IMR-90 (cell line): ENCODE results near the gene MRPL49. TPM values are rescaled to one million over a fixed set of nuclear protein-coding genes. Genes with fewer than 3 reads are reported as not detected.

Source experiments
- ATAC-seq: fragments of 200-7000 bp; cut with Tn5 transposase; 2 replicates; pipeline ENCODE4 v1.9.1; 2020; ENCODE audit warnings: low read depth, mild to moderate bottlenecking, moderate library complexity
- BruUV-seq: library from RNA; stranded (reverse); fragments of 400-500 nt; replicated peaks from 2 replicates; lab custom pipeline; 2021; lab: Mats Ljungman, UMichigan
- CTCF ChIA-PET: fragments of 300-600 bp; formaldehyde crosslinking; extraction: SDS; loops from one replicate; lab custom pipeline; 2021; ENCODE audit warnings: antibody characterized with exemption; lab: Yijun Ruan, JAX
- POLR2A ChIA-PET: fragments of 300-600 bp; sonication (Branson Sonifier 250); formaldehyde crosslinking; loops from one replicate; lab custom pipeline; 2022; ENCODE audit warnings: antibody characterized with exemption; ENCODE audit not compliant: unreplicated experiment; lab: Charles Lee
- DNase-seq: peaks from one replicate; pipeline ENCODE4 v3.0.0; 2013
- H2AFZ ChIP-seq: replicated peaks from 2 replicates; pipeline ENCODE3; 2013; ENCODE audit warnings: low read length, mild to moderate bottlenecking; ENCODE audit not compliant: poor library complexity
- H2AK5ac ChIP-seq: 2 replicates; pipeline ENCODE4 v1.6.1; 2013; ENCODE audit warnings: low read depth, low read length, inconsistent platforms
- H2AK9ac ChIP-seq: replicated peaks from 2 replicates; pipeline ENCODE3; 2013; ENCODE audit warnings: mild to moderate bottlenecking, low read depth, low read length, moderate library complexity; ENCODE audit not compliant: poor library complexity
- H2BK120ac ChIP-seq: 2 replicates; pipeline ENCODE4 v1.6.1; 2013; ENCODE audit warnings: low read depth, low read length, inconsistent platforms
- H2BK15ac ChIP-seq: 3 replicates; pipeline ENCODE4 v1.6.1; 2013; ENCODE audit warnings: low read depth, low read length, inconsistent platforms
- H2BK20ac ChIP-seq: 2 replicates; pipeline ENCODE4 v1.6.1; 2013; ENCODE audit warnings: low read depth, mild to moderate bottlenecking, inconsistent platforms, low read length, moderate library complexity
- H2BK5ac ChIP-seq: 2 replicates; pipeline ENCODE4 v1.6.1; 2013; ENCODE audit warnings: mild to moderate bottlenecking, low read depth, low read length, inconsistent platforms; ENCODE audit not compliant: poor library complexity, severe bottlenecking
- H3K14ac ChIP-seq: replicated peaks from 2 replicates; pipeline ENCODE4 v1.6.1; 2013; ENCODE audit warnings: low read depth, low read length, inconsistent platforms
- H3K18ac ChIP-seq: 2 replicates; pipeline ENCODE4 v1.6.1; 2013; ENCODE audit warnings: low read depth, low read length, control low read depth
- H3K23ac ChIP-seq: 2 replicates; pipeline ENCODE4 v1.6.1; 2013; ENCODE audit warnings: low read depth, low read length, inconsistent platforms
- H3K27ac ChIP-seq: 2 replicates; pipeline ENCODE4 v1.5.1; 2013; ENCODE audit warnings: mild to moderate bottlenecking, control low read depth, low read length; ENCODE audit not compliant: insufficient read depth
- H3K27me3 ChIP-seq: 2 replicates; pipeline ENCODE4 v1.6.1; 2013; ENCODE audit warnings: low read length; ENCODE audit not compliant: control insufficient read depth, insufficient read depth
- H3K36me3 ChIP-seq: 2 replicates; pipeline ENCODE4 v1.6.1; 2013; ENCODE audit warnings: low read length, mixed read lengths; ENCODE audit not compliant: control insufficient read depth, insufficient read depth
- H3K4ac ChIP-seq: 2 replicates; pipeline ENCODE4 v1.6.1; 2013; ENCODE audit warnings: low read depth, low read length, inconsistent platforms
- H3K4me1 ChIP-seq: 2 replicates; pipeline ENCODE4 v1.6.1; 2013; ENCODE audit warnings: low read length, mixed read lengths; ENCODE audit not compliant: control insufficient read depth, insufficient read depth
- H3K4me2 ChIP-seq: 2 replicates; pipeline ENCODE4 v1.6.1; 2013; ENCODE audit warnings: low read depth, mild to moderate bottlenecking, control low read depth, low read length, moderate library complexity
- H3K4me3 ChIP-seq: 2 replicates; pipeline ENCODE4 v1.5.1; 2013; ENCODE audit warnings: low read depth, mild to moderate bottlenecking, control low read depth, low read length, moderate library complexity; ENCODE audit not compliant: insufficient read depth
- H3K56ac ChIP-seq: 2 replicates; pipeline ENCODE4 v1.6.1; 2013; ENCODE audit warnings: low read length, inconsistent platforms; ENCODE audit not compliant: insufficient read depth; ENCODE audit errors: extremely low read depth
- H3K79me1 ChIP-seq, 2 experiments: 2 replicates each; pipeline ENCODE4 v1.6.1; 2013; ENCODE audit warnings: low read length in 2 of 2, inconsistent platforms in 1 of 2, low read depth in 1 of 2
- H3K9ac ChIP-seq: 2 replicates; pipeline ENCODE4 v1.6.1; 2013; ENCODE audit warnings: low read depth, low read length, control low read depth
- H3K9me1 ChIP-seq: 2 replicates; pipeline ENCODE4 v1.6.1; 2013; ENCODE audit warnings: low read length, inconsistent platforms; ENCODE audit not compliant: insufficient read depth
- H3K9me3 ChIP-seq: 2 replicates; pipeline ENCODE4 v1.6.1; 2013; ENCODE audit warnings: low read length; ENCODE audit not compliant: control insufficient read depth, insufficient read depth
- H4K20me1 ChIP-seq: 2 replicates; pipeline ENCODE4 v1.6.1; 2013; ENCODE audit warnings: low read length, inconsistent platforms; ENCODE audit not compliant: insufficient read depth
- H4K5ac ChIP-seq: 2 replicates; pipeline ENCODE4 v1.6.1; 2013; ENCODE audit warnings: mild to moderate bottlenecking, low read depth, low read length, control low read depth
- H4K8ac ChIP-seq, 2 experiments: 2 replicates each; pipeline ENCODE4 v1.6.1; 2013; ENCODE audit warnings: low read depth in 2 of 2, low read length in 2 of 2, control low read depth in 1 of 2, inconsistent platforms in 1 of 2
- H4K91ac ChIP-seq: 2 replicates; pipeline ENCODE4 v1.6.1; 2013; ENCODE audit warnings: low read depth, low read length, inconsistent platforms; ENCODE audit not compliant: insufficient read depth
- CHD1 ChIP-seq: IDR thresholded peaks from 2 replicates; pipeline ENCODE4 v1.6.1; 2012; ENCODE audit warnings: low read depth, low read length, improper control_type of control experiment
- FOS ChIP-seq: fragments of 150-350 bp; IDR thresholded peaks from 2 replicates; pipeline ENCODE4 v1.6.1; 2016; ENCODE audit warnings: low read depth, low read length
- RAD21 ChIP-seq: IDR thresholded peaks from 2 replicates; pipeline ENCODE4 v1.6.1; 2012; ENCODE audit warnings: low read length, improper control_type of control experiment
- WGBS, 2 experiments: methylation state at CpG; one replicate each; pipeline versions ENCODE4 v1.1.5 to v1.1.7; 2013; ENCODE audit warnings: missing lambda C conversion rate in 2 of 2; ENCODE audit not compliant: insufficient read length in 1 of 2; ENCODE audit errors: extremely low coverage in 2 of 2; 5-methylcytosine and 5-hydroxymethylcytosine counted together
- dilution Hi-C: fragments of 300-500 bp; cut with HindIII; formaldehyde crosslinking; loops from one replicate; pipeline ENCODE4 v1.14.3; 2018; ENCODE audit warnings: low sequenced_read_pairs; ENCODE audit not compliant: unreplicated experiment
- in situ Hi-C: fragments of 300-500 bp; cut with MboI; formaldehyde crosslinking; loops from 3 replicates; pipeline ENCODE4 v1.14.3; 2019; ENCODE audit warnings: low sequenced_read_pairs, inconsistent platforms, mixed read lengths
- intact Hi-C: fragments of 100-400 bp; cut with micrococcal nuclease; formaldehyde crosslinking; loops from 2 replicates; pipeline ENCODE4 v1.10.0; 2022
- polyA plus RNA-seq, 3 experiments: library from polyadenylated mRNA; depleted of rRNA; stranded (reverse); fragments of >200 nt; gene quantifications; 2 replicates each; pipeline ENCODE4 v1.2.3, GENCODE V29; 2012; ENCODE audit warnings: low replicate concordance in 1 of 3
- total RNA-seq: library from RNA; depleted of rRNA; stranded (reverse); fragments of >200 nt; gene quantifications from 2 replicates; pipeline ENCODE4 v1.2.3, GENCODE V29; 2012
- TF ChIP-seq, protein P1 (sequence below): conservative IDR thresholded peaks from 2 replicates; pipeline ENCODE4 v1.5.1; 2012; ENCODE audit warnings: mild to moderate bottlenecking, low read depth, low read length, improper control_type of control experiment
- TF ChIP-seq, protein P2 (sequence below): fragments of 150-350 bp; IDR thresholded peaks from 2 replicates; pipeline ENCODE4 v1.6.1; 2016; ENCODE audit warnings: low read depth, mild to moderate bottlenecking, low read length, moderate library complexity, borderline replicate concordance

The MRPL49 gene
- total and polyA plus RNA-seq, 2 of the 4 experiments (the other 2 are of a cell fraction), result 55.2 to 56.8 TPM

DNA sequence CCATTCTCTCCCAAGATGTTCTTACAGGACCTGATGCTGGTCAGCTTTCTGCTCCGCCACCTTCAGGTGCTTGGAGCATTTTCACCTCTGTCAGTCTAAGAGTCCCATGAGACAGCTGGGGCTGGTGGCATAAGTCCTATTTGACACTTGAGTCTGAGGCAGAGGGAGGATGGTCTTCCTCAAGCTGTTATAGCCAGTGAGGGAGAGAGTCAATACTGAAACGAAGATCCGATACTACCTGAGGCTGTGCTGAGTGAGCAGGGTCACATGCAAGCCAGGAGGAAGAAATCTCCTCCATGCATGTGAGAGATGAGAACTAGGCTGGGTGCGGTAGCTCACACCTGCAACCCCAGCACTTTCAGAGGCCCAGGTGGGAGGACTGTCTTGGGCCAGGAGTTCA lies 32.5 kb upstream of the MRPL49 start:
- no peak overlapping the region for H3K4ac ChIP-seq
- no peak for TF ChIP-seq RAD21
- TF ChIP-seq FOS, result no peak
- TF ChIP-seq, protein P1, sequence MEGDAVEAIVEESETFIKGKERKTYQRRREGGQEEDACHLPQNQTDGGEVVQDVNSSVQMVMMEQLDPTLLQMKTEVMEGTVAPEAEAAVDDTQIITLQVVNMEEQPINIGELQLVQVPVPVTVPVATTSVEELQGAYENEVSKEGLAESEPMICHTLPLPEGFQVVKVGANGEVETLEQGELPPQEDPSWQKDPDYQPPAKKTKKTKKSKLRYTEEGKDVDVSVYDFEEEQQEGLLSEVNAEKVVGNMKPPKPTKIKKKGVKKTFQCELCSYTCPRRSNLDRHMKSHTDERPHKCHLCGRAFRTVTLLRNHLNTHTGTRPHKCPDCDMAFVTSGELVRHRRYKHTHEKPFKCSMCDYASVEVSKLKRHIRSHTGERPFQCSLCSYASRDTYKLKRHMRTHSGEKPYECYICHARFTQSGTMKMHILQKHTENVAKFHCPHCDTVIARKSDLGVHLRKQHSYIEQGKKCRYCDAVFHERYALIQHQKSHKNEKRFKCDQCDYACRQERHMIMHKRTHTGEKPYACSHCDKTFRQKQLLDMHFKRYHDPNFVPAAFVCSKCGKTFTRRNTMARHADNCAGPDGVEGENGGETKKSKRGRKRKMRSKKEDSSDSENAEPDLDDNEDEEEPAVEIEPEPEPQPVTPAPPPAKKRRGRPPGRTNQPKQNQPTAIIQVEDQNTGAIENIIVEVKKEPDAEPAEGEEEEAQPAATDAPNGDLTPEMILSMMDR, result no peak
- TF ChIP-seq, protein P2, sequence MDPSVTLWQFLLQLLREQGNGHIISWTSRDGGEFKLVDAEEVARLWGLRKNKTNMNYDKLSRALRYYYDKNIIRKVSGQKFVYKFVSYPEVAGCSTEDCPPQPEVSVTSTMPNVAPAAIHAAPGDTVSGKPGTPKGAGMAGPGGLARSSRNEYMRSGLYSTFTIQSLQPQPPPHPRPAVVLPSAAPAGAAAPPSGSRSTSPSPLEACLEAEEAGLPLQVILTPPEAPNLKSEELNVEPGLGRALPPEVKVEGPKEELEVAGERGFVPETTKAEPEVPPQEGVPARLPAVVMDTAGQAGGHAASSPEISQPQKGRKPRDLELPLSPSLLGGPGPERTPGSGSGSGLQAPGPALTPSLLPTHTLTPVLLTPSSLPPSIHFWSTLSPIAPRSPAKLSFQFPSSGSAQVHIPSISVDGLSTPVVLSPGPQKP, result no peak
- TF ChIP-seq CHD1, result no peak
- no peaks in the 10 kb centered on the region for H3K9me3 ChIP-seq
- intact Hi-C loops, result no loop called here
- peaks cover 35% of the 10 kb centered on the region for H3K36me3 ChIP-seq
- no peaks in the 10 kb centered on the region for H3K9me1 ChIP-seq
- no peak overlapping the region for H3K9ac ChIP-seq
- WGBS, 2 experiments, result 100% methylated on average over 1 of the region's 4 CpGs; no CpG with 5 or more reads in 1 of the 2 experiments
- dilution Hi-C loops, result no loop called here
- ChIA-PET POLR2A (no interaction called here), CTCF (no interaction called here)
- H3K4me2 ChIP-seq, result no peak overlapping the region
- H3K56ac ChIP-seq, result no peak overlapping the region
- H3K4me1 ChIP-seq, result peaks cover 4% of the 10 kb centered on the region; the same call in 1 of the 2 replicates
- H3K79me1 ChIP-seq, result peaks cover 16 to 18% of the 10 kb centered on the region in 2 experiments
- no peak overlapping the region for H2BK120ac ChIP-seq
- H4K20me1 ChIP-seq, result no peaks in the 10 kb centered on the region; the same call in 1 of the 2 replicates
- H2AK5ac ChIP-seq, result no peak overlapping the region
- H4K5ac ChIP-seq, result no peak overlapping the region
- no peak overlapping the region for H4K8ac ChIP-seq
- H2BK20ac ChIP-seq, result no peak overlapping the region
- DNase-seq (no peak), ATAC-seq (no peak)
- no peak overlapping the region for H3K23ac ChIP-seq
- H3K18ac ChIP-seq, result no peak overlapping the region
- no peak overlapping the region for H2BK5ac ChIP-seq
- H4K91ac ChIP-seq, result no peak overlapping the region
- no peak overlapping the region for H2BK15ac ChIP-seq
- H2AK9ac ChIP-seq, result peak overlapping the region; percentile 34
- H3K27me3 ChIP-seq, result no peaks in the 10 kb centered on the region
- H3K27ac ChIP-seq, result no peak overlapping the region
- H3K4me3 ChIP-seq, result no peak overlapping the region
- in situ Hi-C loops, result no loop called here
- no peak overlapping the region for H2AFZ ChIP-seq
- no TSS peak for BruUV-seq
- no peak overlapping the region for H3K14ac ChIP-seq
